ENCODE data around the gene TIPRL.

Gene TIPRL

DNA sequence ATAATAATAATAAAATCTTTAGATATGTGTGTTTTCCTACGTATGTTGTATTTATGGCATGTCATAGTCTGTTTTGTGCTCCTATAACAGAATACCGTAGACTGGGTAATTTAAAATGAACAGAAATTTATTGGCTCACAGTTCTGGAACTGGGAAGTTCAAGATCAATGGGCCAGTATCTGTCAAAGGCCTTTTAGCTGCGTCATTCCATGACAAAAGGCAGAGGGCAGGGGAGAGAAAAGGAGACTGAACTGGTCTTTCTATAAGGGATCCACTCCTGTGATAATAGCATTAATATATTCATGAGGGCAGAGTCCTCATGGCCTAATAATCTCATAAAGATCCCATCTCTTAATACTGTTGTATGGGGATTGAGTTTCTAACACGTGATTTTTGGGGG lies 39.9 kb downstream of the TIPRL start:
- no peak overlapping the region for H3K4me3 ChIP-seq (ENCODE audit: low read depth, low read length)
- H3K27ac ChIP-seq = no peak overlapping the region
- no peaks in the 10 kb centered on the region for H3K27me3 ChIP-seq (ENCODE audit: insufficient read depth, low read depth, severe bottlenecking)

DNA sequence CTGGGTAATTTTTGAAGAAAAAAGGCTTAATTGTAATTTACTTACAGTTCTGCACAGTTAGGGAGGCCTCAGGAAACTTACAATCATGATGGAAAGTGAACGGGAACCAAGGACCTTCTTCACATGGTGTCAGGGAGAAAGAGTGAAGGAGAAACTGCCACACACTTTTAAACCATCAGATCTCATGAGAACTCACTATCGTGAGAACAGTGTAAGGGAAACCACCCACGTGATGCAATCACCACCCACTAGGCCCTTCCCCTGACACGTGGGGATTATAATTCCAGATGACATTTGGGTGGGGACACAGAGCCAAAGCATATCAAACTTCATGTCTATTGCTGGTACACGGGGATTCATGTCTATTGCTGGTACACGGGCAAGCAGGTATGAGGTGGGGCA lies 41.7 kb downstream of the TIPRL start:
- DNase-seq = no peak
- H3K36me3 ChIP-seq = no peaks in the 10 kb centered on the region
- no peaks in the 10 kb centered on the region for H3K27me3 ChIP-seq (ENCODE audit: insufficient read depth, low read depth, severe bottlenecking)
- no peak overlapping the region for H3K27ac ChIP-seq
- H3K9me3 ChIP-seq (ENCODE audit: severe bottlenecking) = no peaks in the 10 kb centered on the region
- H3K4me3 ChIP-seq (ENCODE audit: low read depth, low read length) = no peak overlapping the region
- TF ChIP-seq, protein P1, sequence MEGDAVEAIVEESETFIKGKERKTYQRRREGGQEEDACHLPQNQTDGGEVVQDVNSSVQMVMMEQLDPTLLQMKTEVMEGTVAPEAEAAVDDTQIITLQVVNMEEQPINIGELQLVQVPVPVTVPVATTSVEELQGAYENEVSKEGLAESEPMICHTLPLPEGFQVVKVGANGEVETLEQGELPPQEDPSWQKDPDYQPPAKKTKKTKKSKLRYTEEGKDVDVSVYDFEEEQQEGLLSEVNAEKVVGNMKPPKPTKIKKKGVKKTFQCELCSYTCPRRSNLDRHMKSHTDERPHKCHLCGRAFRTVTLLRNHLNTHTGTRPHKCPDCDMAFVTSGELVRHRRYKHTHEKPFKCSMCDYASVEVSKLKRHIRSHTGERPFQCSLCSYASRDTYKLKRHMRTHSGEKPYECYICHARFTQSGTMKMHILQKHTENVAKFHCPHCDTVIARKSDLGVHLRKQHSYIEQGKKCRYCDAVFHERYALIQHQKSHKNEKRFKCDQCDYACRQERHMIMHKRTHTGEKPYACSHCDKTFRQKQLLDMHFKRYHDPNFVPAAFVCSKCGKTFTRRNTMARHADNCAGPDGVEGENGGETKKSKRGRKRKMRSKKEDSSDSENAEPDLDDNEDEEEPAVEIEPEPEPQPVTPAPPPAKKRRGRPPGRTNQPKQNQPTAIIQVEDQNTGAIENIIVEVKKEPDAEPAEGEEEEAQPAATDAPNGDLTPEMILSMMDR (IDR thresholded peaks at IDR 0.05; ENCODE audit: low read depth, low read length) = no peak

More for the DNA sequence above, 39.9 kb downstream of the TIPRL start:
- DNase-seq = no peak
- Histone ChIP-seq H3K36me3 (no peaks in the 10 kb centered on the region), H3K9me3 (ENCODE audit: severe bottlenecking) (no peaks in the 10 kb centered on the region)
- TF ChIP-seq, protein P1 (IDR thresholded peaks at IDR 0.05; ENCODE audit: low read depth, low read length) = no peak

DNA sequence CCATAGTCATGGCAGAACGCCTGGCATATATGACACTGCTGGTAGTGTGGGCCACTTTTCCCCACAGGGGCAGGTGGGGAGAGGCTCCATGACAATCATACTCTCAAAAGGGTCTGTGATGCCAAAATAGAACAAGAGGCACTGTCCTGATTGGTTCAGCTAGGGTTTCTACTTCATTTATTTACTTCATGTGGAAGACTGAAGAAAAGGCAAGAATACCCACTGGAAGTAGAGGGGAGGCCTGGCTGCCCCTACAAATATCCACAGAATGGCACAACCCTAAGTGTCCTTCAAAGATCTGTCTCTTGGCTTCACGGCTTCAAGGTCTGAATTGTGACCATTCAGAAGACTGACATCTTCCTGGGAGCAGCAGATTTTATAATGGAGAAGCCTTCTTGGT lies 42.5 kb downstream of the TIPRL start:
- DNase-seq = no peak
- Histone ChIP-seq H3K36me3 (no peaks in the 10 kb centered on the region), H3K27ac (no peak overlapping the region), H3K27me3 (ENCODE audit: insufficient read depth, low read depth, severe bottlenecking) (no peaks in the 10 kb centered on the region), H3K9me3 (ENCODE audit: severe bottlenecking) (no peaks in the 10 kb centered on the region), H3K4me3 (ENCODE audit: low read depth, low read length) (no peak overlapping the region)
- TF ChIP-seq, protein P1 (IDR thresholded peaks at IDR 0.05; ENCODE audit: low read depth, low read length) = no peak

DNA sequence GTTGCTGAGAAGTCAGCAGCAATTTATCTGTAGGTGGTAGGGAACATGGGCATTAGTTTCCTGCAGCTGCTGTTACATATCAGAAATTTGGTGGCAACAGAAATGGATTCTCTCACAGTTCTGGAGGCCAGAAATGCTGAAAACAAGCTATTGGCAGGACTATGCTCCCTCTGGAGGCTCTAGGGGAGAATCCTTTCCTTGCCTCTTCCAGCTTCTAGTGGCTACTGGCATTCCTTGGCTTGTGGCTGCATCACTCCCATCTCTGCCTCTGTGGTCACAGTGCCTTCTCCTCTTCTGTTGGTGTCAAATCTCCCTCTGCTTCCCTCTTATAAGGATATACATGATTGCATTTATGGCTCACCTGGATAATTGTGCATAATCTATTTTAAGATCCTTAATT lies 44.5 kb downstream of the TIPRL start:
- DNase-seq = no peak

DNA sequence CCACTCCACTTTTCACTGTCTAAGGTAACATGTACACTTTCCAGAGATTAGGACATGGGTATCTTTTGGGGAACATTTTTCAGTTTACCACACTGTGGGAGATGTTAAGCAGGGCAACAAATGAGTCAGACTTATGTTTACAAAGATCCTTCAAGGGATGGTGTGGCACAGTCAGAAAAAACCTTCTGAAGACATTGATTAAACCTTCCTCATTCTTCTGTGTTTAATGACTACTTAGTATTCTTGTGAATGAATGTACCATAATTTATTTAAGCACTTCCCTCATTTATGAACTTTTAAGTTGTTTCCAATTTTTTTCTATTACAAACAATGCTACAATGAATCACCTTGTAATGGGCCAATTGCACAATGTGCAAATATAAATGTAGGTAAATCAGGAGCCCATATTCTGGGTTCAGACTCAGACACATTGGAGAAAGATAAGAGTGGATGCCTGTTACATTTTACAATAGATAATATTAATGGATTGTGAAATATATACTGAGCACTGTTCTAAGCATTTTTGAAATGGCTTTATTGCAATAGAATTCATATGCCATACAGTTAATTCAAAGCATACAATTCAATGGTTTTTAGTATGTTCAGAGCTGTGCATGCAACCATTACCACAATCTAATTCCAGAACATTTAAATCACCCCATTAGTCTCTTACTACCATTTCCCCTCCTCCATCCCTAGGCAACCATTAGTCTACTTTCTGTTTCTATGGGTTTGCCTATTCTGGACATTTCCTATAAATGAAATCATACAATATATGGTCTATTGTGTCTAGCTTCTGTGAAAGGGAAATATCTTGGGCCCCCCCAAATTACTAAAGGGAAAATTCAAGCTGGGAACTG lies 45.1 kb downstream of the TIPRL start:
- Histone ChIP-seq H3K4me3 (ENCODE audit: low read depth, low read length) (no peak overlapping the region), H3K36me3 (no peaks in the 10 kb centered on the region), H3K9me3 (ENCODE audit: severe bottlenecking) (no peaks in the 10 kb centered on the region), H3K27ac (no peak overlapping the region), H3K27me3 (ENCODE audit: insufficient read depth, low read depth, severe bottlenecking) (no peaks in the 10 kb centered on the region)
- TF ChIP-seq, protein P1 (IDR thresholded peaks at IDR 0.05; ENCODE audit: low read depth, low read length) = no peak
- DNase-seq = no peak

More for the DNA sequence above, 44.5 kb downstream of the TIPRL start:
- H3K9me3 ChIP-seq (ENCODE audit: severe bottlenecking) = no peaks in the 10 kb centered on the region
- H3K27me3 ChIP-seq (ENCODE audit: insufficient read depth, low read depth, severe bottlenecking) = no peaks in the 10 kb centered on the region
- no peaks in the 10 kb centered on the region for H3K36me3 ChIP-seq
- TF ChIP-seq, protein P1 (IDR thresholded peaks at IDR 0.05; ENCODE audit: low read depth, low read length) = no peak
- H3K4me3 ChIP-seq (ENCODE audit: low read depth, low read length) = no peak overlapping the region
- H3K27ac ChIP-seq = no peak overlapping the region
